ENCODE data around the gene YPEL1. TPM values are rescaled to one million over a fixed set of nuclear protein-coding genes. Genes with fewer than 3 reads are reported as not detected.

YPEL1 gene
- total and polyA plus RNA-seq, 2 of the 13 experiments (the other 11 are each of a cell fraction or from before 2014, with no cell fraction given), result 0.33 to 2.5 TPM

GRCh38 chr22:21735200-21736083, at the start of gene YPEL1 (continued):
- TF ChIP-seq SPEN (CRISPR knock-in tag; IDR thresholded peaks at IDR 0.05; ENCODE audit: low read depth), result peak; percentile 67
- no peak for TF ChIP-seq KAT7 (CRISPR knock-in tag; IDR thresholded peaks at IDR 0.05; ENCODE audit: borderline replicate concordance)
- TF ChIP-seq ZNF646 (CRISPR knock-in tag; IDR thresholded peaks at IDR 0.05), result no peak
- TF ChIP-seq ZNF615 (CRISPR knock-in tag; IDR thresholded peaks at IDR 0.05; ENCODE audit: borderline replicate concordance), result no peak
- TF ChIP-seq POLR2AphosphoS5 (IDR thresholded peaks at IDR 0.05; ENCODE audit: low read depth, low read length), result no peak
- no peak for TF ChIP-seq ZNF383 (CRISPR knock-in tag; IDR thresholded peaks at IDR 0.05; ENCODE audit: borderline replicate concordance)
- TF ChIP-seq SKI (IDR thresholded peaks at IDR 0.05; ENCODE audit: partially characterized antibody), result no peak
- TF ChIP-seq ZNF20 (CRISPR knock-in tag; IDR thresholded peaks at IDR 0.05), result no peak
- no peak for TF ChIP-seq RXRB (CRISPR knock-in tag; IDR thresholded peaks at IDR 0.05; ENCODE audit: borderline replicate concordance)
- no peak for TF ChIP-seq ZNF335 (CRISPR knock-in tag; IDR thresholded peaks at IDR 0.05)
- TF ChIP-seq PHF20 (CRISPR knock-in tag; IDR thresholded peaks at IDR 0.05), result no peak
- TF ChIP-seq ZNF460 (CRISPR knock-in tag; IDR thresholded peaks at IDR 0.05; ENCODE audit: borderline replicate concordance), result no peak
- no peak for TF ChIP-seq SETDB1 (CRISPR knock-in tag; IDR thresholded peaks at IDR 0.05; ENCODE audit: borderline replicate concordance)
- TF ChIP-seq PLRG1 (conservative IDR thresholded peaks at IDR 0.05), result no peak
- TF ChIP-seq, protein P1, sequence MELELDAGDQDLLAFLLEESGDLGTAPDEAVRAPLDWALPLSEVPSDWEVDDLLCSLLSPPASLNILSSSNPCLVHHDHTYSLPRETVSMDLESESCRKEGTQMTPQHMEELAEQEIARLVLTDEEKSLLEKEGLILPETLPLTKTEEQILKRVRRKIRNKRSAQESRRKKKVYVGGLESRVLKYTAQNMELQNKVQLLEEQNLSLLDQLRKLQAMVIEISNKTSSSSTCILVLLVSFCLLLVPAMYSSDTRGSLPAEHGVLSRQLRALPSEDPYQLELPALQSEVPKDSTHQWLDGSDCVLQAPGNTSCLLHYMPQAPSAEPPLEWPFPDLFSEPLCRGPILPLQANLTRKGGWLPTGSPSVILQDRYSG (CRISPR knock-in tag; IDR thresholded peaks at IDR 0.05), result peak; percentile 96
- TF ChIP-seq SAP130 (CRISPR knock-in tag; IDR thresholded peaks at IDR 0.05; ENCODE audit: low read depth), result peak; percentile 41; the same call in 1 of the 2 replicates
- no peak for TF ChIP-seq ZNF572 (CRISPR knock-in tag; IDR thresholded peaks at IDR 0.05)
- TF ChIP-seq ZNF773 (CRISPR knock-in tag; IDR thresholded peaks at IDR 0.05; ENCODE audit: borderline replicate concordance), result peak; percentile 71; the same call in 1 of the 2 replicates
- TF ChIP-seq MYC (CRISPR knock-in tag; IDR thresholded peaks at IDR 0.05; ENCODE audit: borderline replicate concordance), result peak; percentile 56; the same call in 1 of the 2 replicates
- TF ChIP-seq E2F1 (CRISPR knock-in tag; IDR thresholded peaks at IDR 0.05), result no peak

All from HepG2 (cell line).